ENCODE measurements around the gene TERF2IP.

TERF2IP gene

GRCh38 chr16:75701361-75701760 lies 53.8 kb downstream of the TERF2IP start, which contains the start of gene DUXB:
TSS of gene DUXB (minus strand) at chr16:75701461. CDS start at chr16:75701418, 43 bp downstream.
- DNase-seq: no peak
- in situ Hi-C loops (cut with HindIII; ENCODE audit: low pct_ligation_motif_present, low pct_unique_long_range_greater_than_20kb, low sequenced_read_pairs): no loop called here

- in situ Hi-C loops (cut with HindIII; ENCODE audit: low pct_ligation_motif_present, low pct_unique_long_range_greater_than_20kb, low sequenced_read_pairs): no loop called here
- no peak for DNase-seq
These were observed 54.7 kb downstream of the TERF2IP start for GRCh38 chr16:75702242-75702641.

- peak; percentile 7 for DNase-seq
- in situ Hi-C loops (cut with HindIII; ENCODE audit: low pct_ligation_motif_present, low pct_unique_long_range_greater_than_20kb, low sequenced_read_pairs): no loop called here
These were observed 55.7 kb downstream of the TERF2IP start for GRCh38 chr16:75703306-75703705.
